SU-DHL-6 (cell line): ENCODE results near the gene TMEM143.

ENCODE experiments used
- EZH2phosphoT487 ChIP-seq: fragments of 200-600 bp; sonication (generic), shearing (Covaris generic); conservative IDR thresholded peaks from 2 replicates; pipeline ENCODE4 v1.6.1; 2018; ENCODE audit warnings: mild to moderate bottlenecking, antibody characterized with exemption, low read length, moderate library complexity, mixed read lengths
- TF ChIP-seq, protein P1 (sequence below): fragments of 200-600 bp; sonication (generic); IDR thresholded peaks from one replicate; pipeline ENCODE4 v1.5.1; 2017; ENCODE audit warnings: antibody characterized with exemption, mild to moderate bottlenecking, low read length, moderate library complexity; ENCODE audit not compliant: insufficient read depth, poor library complexity, severe bottlenecking

DNA sequence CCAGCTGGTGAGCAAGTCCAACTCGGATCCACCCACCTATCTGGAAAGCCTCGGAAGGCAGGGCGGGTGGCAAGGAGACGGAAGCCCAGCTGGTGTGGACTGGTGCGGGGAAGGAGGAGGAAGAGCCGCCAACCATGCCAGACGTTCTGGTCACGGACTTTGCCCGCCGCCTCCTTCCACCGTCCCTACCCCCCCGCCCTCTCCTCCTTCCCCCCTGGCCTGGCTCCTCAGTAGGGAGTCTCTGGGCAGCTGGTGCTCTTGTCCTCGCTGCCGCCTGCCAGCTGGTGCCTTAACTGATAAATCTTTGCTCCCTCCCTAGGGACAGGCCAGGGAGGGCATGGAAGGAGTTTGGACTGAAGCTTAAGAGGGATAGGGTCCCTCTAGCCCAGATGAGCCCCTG, 5.2 kb upstream of the TMEM143 start:
- TF ChIP-seq, protein P1, sequence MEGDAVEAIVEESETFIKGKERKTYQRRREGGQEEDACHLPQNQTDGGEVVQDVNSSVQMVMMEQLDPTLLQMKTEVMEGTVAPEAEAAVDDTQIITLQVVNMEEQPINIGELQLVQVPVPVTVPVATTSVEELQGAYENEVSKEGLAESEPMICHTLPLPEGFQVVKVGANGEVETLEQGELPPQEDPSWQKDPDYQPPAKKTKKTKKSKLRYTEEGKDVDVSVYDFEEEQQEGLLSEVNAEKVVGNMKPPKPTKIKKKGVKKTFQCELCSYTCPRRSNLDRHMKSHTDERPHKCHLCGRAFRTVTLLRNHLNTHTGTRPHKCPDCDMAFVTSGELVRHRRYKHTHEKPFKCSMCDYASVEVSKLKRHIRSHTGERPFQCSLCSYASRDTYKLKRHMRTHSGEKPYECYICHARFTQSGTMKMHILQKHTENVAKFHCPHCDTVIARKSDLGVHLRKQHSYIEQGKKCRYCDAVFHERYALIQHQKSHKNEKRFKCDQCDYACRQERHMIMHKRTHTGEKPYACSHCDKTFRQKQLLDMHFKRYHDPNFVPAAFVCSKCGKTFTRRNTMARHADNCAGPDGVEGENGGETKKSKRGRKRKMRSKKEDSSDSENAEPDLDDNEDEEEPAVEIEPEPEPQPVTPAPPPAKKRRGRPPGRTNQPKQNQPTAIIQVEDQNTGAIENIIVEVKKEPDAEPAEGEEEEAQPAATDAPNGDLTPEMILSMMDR = no peak
- TF ChIP-seq EZH2phosphoT487 = no peak
